Mucosa of rectum (tissue), 2 donors: ENCODE results near the gene CNP.
"Not testable (repeated sequence)": the region's sequence is repeated elsewhere in the genome, so short reads cannot be mapped to it uniquely, and the experiment has no call there.

Experiments used
- H3K27ac ChIP-seq, 2 donors: one replicate each; pipeline ENCODE4 v1.7.0; 2013; ENCODE audit warnings: inconsistent platforms in 2 of 2, low read depth in 2 of 2, low read length in 2 of 2
- H3K27me3 ChIP-seq, 2 donors: one replicate each; pipeline ENCODE4 v1.7.0; 2013; ENCODE audit warnings: low read length in 2 of 2; ENCODE audit not compliant: control insufficient read depth in 2 of 2, insufficient read depth in 2 of 2
- H3K36me3 ChIP-seq, 2 donors: one replicate each; pipeline ENCODE4 v1.7.0; 2013; ENCODE audit warnings: low read length in 2 of 2; ENCODE audit not compliant: control insufficient read depth in 2 of 2, insufficient read depth in 2 of 2
- H3K4me1 ChIP-seq, 2 donors: one replicate each; pipeline ENCODE4 v1.7.0; 2013; ENCODE audit warnings: low read length in 2 of 2, mild to moderate bottlenecking in 1 of 2; ENCODE audit not compliant: control insufficient read depth in 2 of 2, insufficient read depth in 2 of 2
- H3K4me3 ChIP-seq, 2 donors: one replicate each; pipeline ENCODE4 v1.7.0; 2013; ENCODE audit warnings: low read length in 2 of 2
- H3K9ac ChIP-seq, 2 donors: one replicate each; pipeline ENCODE4 v1.7.0; 2013; ENCODE audit warnings: low read length in 2 of 2, low read depth in 1 of 2, mild to moderate bottlenecking in 1 of 2
- H3K9me3 ChIP-seq, 2 donors: one replicate each; pipeline ENCODE4 v1.7.0; 2013; ENCODE audit warnings: low read length in 2 of 2; ENCODE audit not compliant: control insufficient read depth in 2 of 2
- donor health status: healthy.
- donor health status: Normal muscosa, but diverticular disease.

CNP gene

GRCh38 chr17:42002175-42002791, 35.7 kb downstream of the CNP start:
- peak overlapping the region in 1 of 2 donors; percentile 19 for H3K9ac ChIP-seq

GRCh38 chr17:42002792-42003301, 36.3 kb downstream of the CNP start:
- Histone ChIP-seq H3K27me3 (no peaks in the 10 kb centered on the region), H3K4me3 (no peak overlapping the region), H3K4me1 (peaks cover 7 to 35% of the 10 kb centered on the region in 2 donors), H3K27ac (no peak overlapping the region), H3K9me3 (no peaks in the 10 kb centered on the region), H3K36me3 (peaks cover 13 to 22% of the 10 kb centered on the region in 2 donors), H3K9ac (no peak overlapping the region)

More at GRCh38 chr17:42002175-42002791, 35.7 kb downstream of the CNP start:
- Histone ChIP-seq H3K27me3 (no peaks in the 10 kb centered on the region), H3K4me1 (peaks cover 7 to 35% of the 10 kb centered on the region in 2 donors), H3K36me3 (peaks cover 19 to 26% of the 10 kb centered on the region in 2 donors), H3K27ac (no peak overlapping the region), H3K9me3 (no peaks in the 10 kb centered on the region), H3K4me3 (no peak overlapping the region)

- no peaks in the 10 kb centered on the region for H3K27me3 ChIP-seq
- peaks cover 7 to 33% of the 10 kb centered on the region in 2 donors for H3K4me1 ChIP-seq
- H3K36me3 ChIP-seq = peaks cover 5 to 9% of the 10 kb centered on the region in 2 donors
- H3K4me3 ChIP-seq = no peak overlapping the region
- H3K9ac ChIP-seq = no peak overlapping the region
- H3K9me3 ChIP-seq = no peaks in the 10 kb centered on the region
- no peak overlapping the region for H3K27ac ChIP-seq
These were observed 38.6 kb downstream of the CNP start for GRCh38 chr17:42005166-42005565.

- H3K9ac ChIP-seq = no peak overlapping the region
- no peak overlapping the region for H3K4me3 ChIP-seq
- no peak overlapping the region for H3K27ac ChIP-seq
- no peaks in the 10 kb centered on the region for H3K27me3 ChIP-seq
- peaks cover 0 to 5% of the 10 kb centered on the region in 2 donors for H3K36me3 ChIP-seq
- peaks cover 3 to 6% of the 10 kb centered on the region in 2 donors for H3K4me1 ChIP-seq
- no peaks in the 10 kb centered on the region for H3K9me3 ChIP-seq
These were observed 42.6 kb downstream of the CNP start for GRCh38 chr17:42009170-42009569.

- H3K9me3 ChIP-seq, H3K36me3 ChIP-seq, H3K4me1 ChIP-seq, H3K9ac ChIP-seq, H3K4me3 ChIP-seq, H3K27ac ChIP-seq, H3K27me3 ChIP-seq: not testable (repeated sequence)
These were observed 43.7 kb downstream of the CNP start for GRCh38 chr17:42010266-42010680.

- Histone ChIP-seq H3K4me1 (peaks cover 9 to 10% of the 10 kb centered on the region in 2 donors), H3K36me3 (peaks cover 0 to 5% of the 10 kb centered on the region in 2 donors), H3K9me3 (no peaks in the 10 kb centered on the region), H3K9ac (no peak overlapping the region), H3K27ac (no peak overlapping the region), H3K4me3 (no peak overlapping the region), H3K27me3 (no peaks in the 10 kb centered on the region)
These were observed 44.4 kb downstream of the CNP start for GRCh38 chr17:42010898-42011516.

GRCh38 chr17:42012363-42012762, 45.8 kb downstream of the CNP start:
- not testable (repeated sequence) for H3K36me3 ChIP-seq, H3K27ac ChIP-seq, H3K4me3 ChIP-seq, H3K9ac ChIP-seq, H3K9me3 ChIP-seq, H3K27me3 ChIP-seq
- peaks cover 15 to 16% of the 10 kb centered on the region in 2 donors for H3K4me1 ChIP-seq

GRCh38 chr17:42013740-42014139, 47.1 kb downstream of the CNP start:
- not testable (repeated sequence) for H3K27ac ChIP-seq, H3K9ac ChIP-seq
- peaks cover 21 to 22% of the 10 kb centered on the region in 2 donors for H3K4me1 ChIP-seq

GRCh38 chr17:42016411-42016831, 49.8 kb downstream of the CNP start:
- no peaks in the 10 kb centered on the region for H3K27me3 ChIP-seq
- H3K4me1 ChIP-seq = peaks cover 30 to 31% of the 10 kb centered on the region in 2 donors
- no peaks in the 10 kb centered on the region for H3K9me3 ChIP-seq
- peak overlapping the region; percentile 85 to 91 for H3K27ac ChIP-seq
- peak overlapping the region; percentile 94 to 97 for H3K9ac ChIP-seq
- H3K36me3 ChIP-seq = no peaks in the 10 kb centered on the region
- H3K4me3 ChIP-seq = peak overlapping the region; percentile 91 to 96

More at GRCh38 chr17:42013740-42014139, 47.1 kb downstream of the CNP start:
- not testable (repeated sequence) for H3K4me3 ChIP-seq, H3K27me3 ChIP-seq, H3K9me3 ChIP-seq, H3K36me3 ChIP-seq
